A673 (cell line): ENCODE results near the gene PLCB2. TPM values are rescaled to one million over a fixed set of nuclear protein-coding genes. Genes with fewer than 3 reads are reported as not detected.

Experiments used
- BruUV-seq: library from RNA; stranded (reverse); fragments of 400-500 nt; replicated peaks from 2 replicates; lab custom pipeline; 2021; lab: Mats Ljungman, UMichigan
- CTCF ChIA-PET: fragments of 300-600 bp; sonication (Branson Sonifier 250); formaldehyde crosslinking; loops from one replicate; lab custom pipeline; 2022; ENCODE audit warnings: antibody characterized with exemption; lab: Charles Lee
- POLR2A ChIA-PET: fragments of 300-600 bp; sonication (Branson Sonifier 250); formaldehyde crosslinking; loops from one replicate; lab custom pipeline; 2022; ENCODE audit warnings: antibody characterized with exemption; ENCODE audit not compliant: low non-redundant PET; lab: Charles Lee
- DNase-seq: peaks from one replicate; pipeline ENCODE4 v3.0.0-alpha.2; 2015; ENCODE audit warnings: low spot score
- H3K27ac ChIP-seq: fragments of 200-600 bp; sonication (generic); 2 replicates; pipeline ENCODE4 v1.5.1; 2016; ENCODE audit warnings: mixed run types, low read depth, mild to moderate bottlenecking, mixed read lengths, antibody characterized with exemption, low read length; ENCODE audit not compliant: poor library complexity, severe bottlenecking
- H3K27me3 ChIP-seq: fragments of 200-600 bp; sonication (generic); replicated peaks from 2 replicates; pipeline ENCODE4 v1.6.1; 2017; ENCODE audit warnings: mixed run types, low read depth, mild to moderate bottlenecking, mixed read lengths, antibody characterized with exemption, low read length; ENCODE audit not compliant: insufficient read depth, poor library complexity
- H3K36me3 ChIP-seq: fragments of 200-600 bp; sonication (generic); 2 replicates; pipeline ENCODE4 v1.6.1; 2016; ENCODE audit warnings: mixed run types, mild to moderate bottlenecking, mixed read lengths, antibody characterized with exemption, low read length; ENCODE audit not compliant: insufficient read depth, poor library complexity, severe bottlenecking
- H3K4me1 ChIP-seq: fragments of 200-600 bp; sonication (generic); 2 replicates; pipeline ENCODE4 v1.6.1; 2017; ENCODE audit warnings: mixed run types, mild to moderate bottlenecking, mixed read lengths, antibody characterized with exemption, low read length; ENCODE audit not compliant: insufficient read depth, poor library complexity, severe bottlenecking
- H3K4me3 ChIP-seq: fragments of 200-600 bp; sonication (generic); 2 replicates; pipeline ENCODE4 v1.5.1; 2016; ENCODE audit warnings: low read depth, mixed run types, mild to moderate bottlenecking, mixed read lengths, low read length; ENCODE audit not compliant: poor library complexity, severe bottlenecking
- H3K9me3 ChIP-seq: fragments of 200-600 bp; sonication (generic); 2 replicates; pipeline ENCODE4 v1.6.1; 2016; ENCODE audit warnings: mixed run types, low read depth, mild to moderate bottlenecking, mixed read lengths, antibody characterized with exemption, low read length; ENCODE audit not compliant: poor library complexity, severe bottlenecking
- EZH2 ChIP-seq: fragments of 200-600 bp; sonication (generic); IDR thresholded peaks from 2 replicates; pipeline ENCODE4 v1.6.1; 2017; ENCODE audit warnings: borderline replicate concordance, low read depth, mild to moderate bottlenecking, mixed read lengths, antibody characterized with exemption, low read length; ENCODE audit not compliant: poor library complexity, severe bottlenecking
- intact Hi-C: fragments of 100-400 bp; cut with micrococcal nuclease; formaldehyde crosslinking; loops from one replicate; pipeline ENCODE4 v1.10.0; 2022; ENCODE audit not compliant: unreplicated experiment
- total RNA-seq: library from RNA; stranded (reverse); gene quantifications from 2 replicates; pipeline ENCODE4 v1.2.3, GENCODE V29; 2021
- TF ChIP-seq, protein P1 (sequence below): fragments of 300-800, 200-600 bp; sonication (generic); conservative IDR thresholded peaks from 2 replicates; pipeline ENCODE4 v1.5.1; 2017; ENCODE audit warnings: low read depth, mild to moderate bottlenecking, antibody characterized with exemption, low read length, moderate library complexity, mixed read lengths

The PLCB2 gene
- total RNA-seq, 1 experiment from 2014 or later = 5.6 TPM

GRCh38 chr15:40246496-40247280, 61.0 kb downstream of the PLCB2 start:
- CTCF ChIA-PET = no interaction called here
- Histone ChIP-seq H3K36me3 (no peaks in the 10 kb centered on the region), H3K4me1 (no peaks in the 10 kb centered on the region), H3K4me3 (no peak overlapping the region), H3K9me3 (no peaks in the 10 kb centered on the region), H3K27me3 (no peaks in the 10 kb centered on the region), H3K27ac (no peak overlapping the region)
- TF ChIP-seq, protein P1, sequence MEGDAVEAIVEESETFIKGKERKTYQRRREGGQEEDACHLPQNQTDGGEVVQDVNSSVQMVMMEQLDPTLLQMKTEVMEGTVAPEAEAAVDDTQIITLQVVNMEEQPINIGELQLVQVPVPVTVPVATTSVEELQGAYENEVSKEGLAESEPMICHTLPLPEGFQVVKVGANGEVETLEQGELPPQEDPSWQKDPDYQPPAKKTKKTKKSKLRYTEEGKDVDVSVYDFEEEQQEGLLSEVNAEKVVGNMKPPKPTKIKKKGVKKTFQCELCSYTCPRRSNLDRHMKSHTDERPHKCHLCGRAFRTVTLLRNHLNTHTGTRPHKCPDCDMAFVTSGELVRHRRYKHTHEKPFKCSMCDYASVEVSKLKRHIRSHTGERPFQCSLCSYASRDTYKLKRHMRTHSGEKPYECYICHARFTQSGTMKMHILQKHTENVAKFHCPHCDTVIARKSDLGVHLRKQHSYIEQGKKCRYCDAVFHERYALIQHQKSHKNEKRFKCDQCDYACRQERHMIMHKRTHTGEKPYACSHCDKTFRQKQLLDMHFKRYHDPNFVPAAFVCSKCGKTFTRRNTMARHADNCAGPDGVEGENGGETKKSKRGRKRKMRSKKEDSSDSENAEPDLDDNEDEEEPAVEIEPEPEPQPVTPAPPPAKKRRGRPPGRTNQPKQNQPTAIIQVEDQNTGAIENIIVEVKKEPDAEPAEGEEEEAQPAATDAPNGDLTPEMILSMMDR = no peak
- TF ChIP-seq EZH2 = no peak
- intact Hi-C loops = no loop called here
- POLR2A ChIA-PET = no interaction called here
- BruUV-seq = no TSS peak
- DNase-seq = no peak

DNA sequence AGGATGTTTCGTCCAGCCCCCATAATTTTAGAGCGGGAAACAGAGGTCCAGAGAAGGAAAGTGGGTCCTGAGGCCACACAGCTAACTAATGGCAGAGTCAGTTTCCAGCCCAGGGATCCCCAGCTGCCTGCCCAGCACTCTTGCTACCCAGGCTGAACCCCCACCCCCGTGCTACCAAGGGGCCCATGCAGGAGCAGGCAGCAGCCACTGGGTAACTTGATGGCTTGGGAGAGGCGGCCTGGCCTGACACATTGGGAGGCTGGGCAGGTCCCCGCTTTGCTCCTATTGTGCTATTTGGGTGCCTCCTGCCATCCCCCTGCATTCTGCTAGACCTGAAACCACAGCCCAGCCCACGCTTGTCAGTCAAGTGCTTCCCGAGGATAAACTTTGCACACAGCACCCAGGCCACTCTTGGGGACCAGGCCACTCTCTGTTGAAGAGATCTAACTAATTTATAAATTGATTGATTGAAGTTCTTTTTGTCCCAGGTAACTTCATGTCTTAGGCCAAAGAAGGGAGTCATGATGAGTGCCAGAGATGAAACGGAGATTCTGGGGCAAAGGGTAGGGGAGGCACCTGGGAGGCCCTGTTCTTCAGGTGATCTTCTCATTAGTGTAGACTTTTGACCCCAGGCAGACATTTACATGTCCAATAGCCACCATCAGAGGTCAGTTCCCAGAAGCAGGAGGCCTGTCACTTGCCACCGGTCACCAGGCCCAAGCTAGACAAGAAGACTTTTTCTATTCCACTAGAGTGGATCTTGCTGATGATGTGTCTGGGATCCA, 61.9 kb downstream of the PLCB2 start:
- Histone ChIP-seq H3K4me3 (no peak overlapping the region), H3K27ac (no peak overlapping the region), H3K27me3 (no peaks in the 10 kb centered on the region), H3K4me1 (no peaks in the 10 kb centered on the region), H3K36me3 (no peaks in the 10 kb centered on the region), H3K9me3 (no peaks in the 10 kb centered on the region)
- DNase-seq = no peak
- ChIA-PET POLR2A (no interaction called here), CTCF (no interaction called here)
- intact Hi-C loops = no loop called here
- TF ChIP-seq, protein P1 = no peak
- TF ChIP-seq EZH2 = no peak
- BruUV-seq = no TSS peak

DNA sequence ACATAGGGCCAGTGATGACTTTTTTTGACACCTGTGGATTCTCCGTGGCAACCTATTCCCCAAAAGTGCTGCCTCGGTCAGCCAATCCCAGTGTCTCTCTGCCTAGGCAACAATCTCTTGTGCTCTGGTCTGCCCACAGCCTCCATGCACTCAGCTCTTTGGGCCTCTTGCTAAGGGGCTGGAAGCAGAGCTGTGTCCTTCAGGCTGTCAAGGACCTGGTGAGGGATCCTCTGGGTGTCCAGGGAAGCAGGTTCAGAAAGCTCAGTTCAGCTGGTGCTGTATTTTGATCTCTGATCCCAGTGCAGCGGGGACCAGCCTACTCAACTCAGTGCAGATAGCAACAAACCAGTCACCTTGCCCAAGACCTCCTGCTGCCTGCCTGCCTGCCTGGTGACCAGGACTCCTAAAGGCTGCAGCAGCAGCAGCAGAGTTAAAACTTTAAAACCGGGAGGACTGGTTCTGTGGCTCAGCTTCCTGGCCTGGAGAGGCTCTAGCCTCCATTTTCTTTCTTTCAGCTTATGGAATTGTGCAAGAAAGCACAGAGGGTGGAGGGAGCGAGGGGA, 62.7 kb downstream of the PLCB2 start:
- CTCF ChIA-PET = no interaction called here
- no peaks in the 10 kb centered on the region for H3K36me3 ChIP-seq
- no peak overlapping the region for H3K4me3 ChIP-seq
- POLR2A ChIA-PET = no interaction called here
- no peak overlapping the region for H3K27ac ChIP-seq
- intact Hi-C loops = no loop called here
- DNase-seq = no peak
- TF ChIP-seq, protein P1 = no peak
- no peak for TF ChIP-seq EZH2
- H3K27me3 ChIP-seq = no peaks in the 10 kb centered on the region
- no peaks in the 10 kb centered on the region for H3K9me3 ChIP-seq
- no TSS peak for BruUV-seq
- H3K4me1 ChIP-seq = no peaks in the 10 kb centered on the region
